GM06990 (cell line): ENCODE measurements around the gene SPTB.

Experiments used
- DNase-seq: peaks from one replicate; pipeline ENCODE4 v3.0.0-alpha.2; 2011; ENCODE audit not compliant: insufficient read length; ENCODE audit errors: extremely low read depth
- H3K27me3 ChIP-seq: replicated peaks from 2 replicates; pipeline ENCODE4 v1.6.0; 2011; ENCODE audit warnings: low read length; ENCODE audit not compliant: control insufficient read depth, insufficient read depth
- H3K36me3 ChIP-seq: 2 replicates; pipeline ENCODE4 v1.5.1; 2011; ENCODE audit warnings: low read length; ENCODE audit not compliant: control insufficient read depth, insufficient read depth
- H3K4me3 ChIP-seq: replicated peaks from 2 replicates; pipeline ENCODE4 v1.5.1; 2011; ENCODE audit warnings: low read depth, mild to moderate bottlenecking, control low read depth, low read length
- CTCF ChIP-seq: IDR thresholded peaks from 2 replicates; pipeline ENCODE4 v1.5.1; 2011; ENCODE audit warnings: low read length, control low read depth, mild to moderate bottlenecking, inconsistent platforms; ENCODE audit not compliant: insufficient read depth, poor library complexity, severe bottlenecking

The SPTB gene

DNA sequence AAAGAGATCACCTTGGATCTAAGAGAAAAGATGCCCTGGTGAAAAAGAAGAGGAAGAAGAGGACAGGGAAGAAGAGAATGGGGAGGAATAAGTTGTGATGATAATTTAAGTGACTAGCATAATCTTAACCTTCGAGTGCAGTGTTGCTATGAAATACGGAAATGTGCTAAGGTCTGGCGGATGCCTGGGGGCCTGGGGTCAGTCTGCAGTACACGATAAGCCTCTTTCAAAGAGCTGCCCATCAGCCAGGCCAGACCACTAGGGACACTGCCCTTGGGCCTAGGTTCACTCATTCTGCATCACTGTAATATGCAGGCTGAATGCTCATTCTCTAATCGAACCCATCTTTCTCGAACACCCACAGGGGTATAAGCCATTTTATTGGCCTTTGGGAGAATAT, 92.1 kb downstream of the SPTB start:
- Histone ChIP-seq H3K36me3 (no peaks in the 10 kb centered on the region), H3K27me3 (no peaks in the 10 kb centered on the region; the same call in none of the 2 replicates), H3K4me3 (no peak overlapping the region)
- no peak for TF ChIP-seq CTCF
- DNase-seq = no peak

DNA sequence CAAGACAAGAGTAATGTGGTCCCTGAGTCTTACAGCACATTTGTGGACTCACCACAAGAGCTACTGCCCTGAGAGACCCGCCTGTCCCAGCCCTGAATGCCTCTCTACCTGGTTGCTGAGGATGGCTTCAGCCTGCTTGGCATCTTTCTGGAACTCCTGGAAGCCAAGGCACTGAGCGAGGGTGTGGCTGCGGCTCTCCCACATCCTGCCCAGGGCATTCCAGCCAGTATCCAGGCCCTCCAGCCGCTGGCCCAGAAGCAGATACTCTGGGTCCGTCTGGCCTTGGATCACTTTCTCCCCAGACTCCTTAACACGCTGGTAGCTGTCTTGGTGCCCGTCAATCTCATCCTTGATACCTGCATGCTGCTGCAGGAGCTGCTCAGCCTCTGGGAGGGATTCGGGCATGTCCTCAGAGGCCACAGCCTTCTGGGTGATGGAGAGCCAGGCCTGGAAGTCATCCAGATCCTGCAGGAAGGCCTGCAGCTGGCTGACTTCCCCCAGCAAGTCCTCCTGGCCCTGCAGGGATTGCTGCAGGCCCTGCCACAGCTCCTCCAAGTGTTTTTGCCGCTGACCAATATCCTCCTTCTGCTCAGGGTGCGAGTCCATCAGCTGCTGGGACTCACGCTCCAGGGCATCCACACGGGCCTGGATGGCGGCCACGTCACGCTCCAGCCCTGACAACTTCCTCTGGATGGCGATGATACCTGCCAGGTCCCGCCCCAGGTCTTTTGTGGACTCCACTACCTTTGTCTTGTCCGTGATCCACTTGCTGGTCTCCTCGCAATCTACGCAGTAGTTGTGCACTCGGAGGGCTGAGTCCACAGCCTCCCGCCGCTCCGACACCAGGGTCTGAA, 93.2 kb downstream of the SPTB start:
- H3K27me3 ChIP-seq = no peaks in the 10 kb centered on the region; the same call in none of the 2 replicates
- no peaks in the 10 kb centered on the region for H3K36me3 ChIP-seq
- no peak overlapping the region for H3K4me3 ChIP-seq
- no peak for TF ChIP-seq CTCF
- DNase-seq = no peak

GRCh38 chr14:64784006-64784405, 95.7 kb downstream of the SPTB start:
- H3K36me3 ChIP-seq = no peaks in the 10 kb centered on the region
- no peak for DNase-seq
- no peak for TF ChIP-seq CTCF
- H3K27me3 ChIP-seq = no peaks in the 10 kb centered on the region; the same call in none of the 2 replicates
- H3K4me3 ChIP-seq = no peak overlapping the region

GRCh38 chr14:64782196-64782595, 97.5 kb downstream of the SPTB start:
- Histone ChIP-seq H3K27me3 (no peaks in the 10 kb centered on the region; the same call in 1 of the 2 replicates), H3K36me3 (no peaks in the 10 kb centered on the region), H3K4me3 (no peak overlapping the region)
- DNase-seq = no peak
- no peak for TF ChIP-seq CTCF

DNA sequence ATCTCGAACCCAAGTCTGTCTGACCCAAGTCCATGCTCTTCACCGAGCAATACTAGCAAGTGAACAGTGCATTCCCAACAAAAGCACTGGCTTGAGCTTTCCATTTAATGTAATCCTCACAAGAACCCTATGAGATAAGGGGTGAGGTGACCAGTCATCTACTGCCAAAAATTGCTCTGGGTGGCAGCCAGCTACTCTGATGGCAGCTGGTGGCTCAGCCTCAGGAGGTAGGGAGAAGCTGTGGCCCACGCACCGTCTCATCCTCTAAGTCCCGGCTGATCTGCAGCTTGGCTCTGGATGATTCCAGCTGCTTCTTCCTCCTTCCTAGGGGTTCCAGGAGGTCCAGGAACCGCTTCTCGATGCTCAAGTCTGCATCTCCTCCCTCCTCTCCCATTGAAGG, 100.2 kb downstream of the SPTB start:
- Histone ChIP-seq H3K27me3 (no peaks in the 10 kb centered on the region), H3K4me3 (no peak overlapping the region), H3K36me3 (no peaks in the 10 kb centered on the region)
- no peak for TF ChIP-seq CTCF
- no peak for DNase-seq
